GM21367 (cell line): ENCODE data around the gene GTF3C5.
"Not testable (repeated sequence)": the region's sequence is repeated elsewhere in the genome, so short reads cannot be mapped to it uniquely, and the experiment has no call there.

Experiments used
- ATAC-seq: cut with Tn5 transposase; IDR thresholded peaks from one replicate; pipeline ENCODE4 v1.9.1; 2021; ENCODE audit not compliant: unreplicated experiment

GTF3C5 gene

GRCh38 chr9:133028221-133028620 lies 2.6 kb upstream of the GTF3C5 start:
- no peak for ATAC-seq

GRCh38 chr9:133029994-133030316 lies 842 bp upstream of the GTF3C5 start:
- no peak for ATAC-seq

- no peak for ATAC-seq
Measured at GRCh38 chr9:133031130-133031422, 279 bp downstream of the GTF3C5 start.

- no peak for ATAC-seq
Measured at GRCh38 chr9:133031496-133031911, 707 bp downstream of the GTF3C5 start.

GRCh38 chr9:133032171-133032570 lies 1.4 kb downstream of the GTF3C5 start:
- no peak for ATAC-seq

GRCh38 chr9:133035669-133036068 lies 4.9 kb downstream of the GTF3C5 start:
- ATAC-seq: no peak

- ATAC-seq: no peak
Measured at GRCh38 chr9:133037775-133038515, 7.1 kb downstream of the GTF3C5 start.

- not testable (repeated sequence) for ATAC-seq
Measured at GRCh38 chr9:133040892-133041479, 10.2 kb downstream of the GTF3C5 start.

- no peak for ATAC-seq
Measured at GRCh38 chr9:133041958-133042357, 11.2 kb downstream of the GTF3C5 start.

- ATAC-seq: no peak
Measured at GRCh38 chr9:133042676-133043075, 11.9 kb downstream of the GTF3C5 start.

GRCh38 chr9:133043449-133044035 lies 12.7 kb downstream of the GTF3C5 start:
- ATAC-seq: no peak

GRCh38 chr9:133044125-133044524 lies 13.3 kb downstream of the GTF3C5 start:
- no peak for ATAC-seq

- no peak for ATAC-seq
Measured at GRCh38 chr9:133044661-133045060, 13.9 kb downstream of the GTF3C5 start.

GRCh38 chr9:133045132-133045531 lies 14.3 kb downstream of the GTF3C5 start:
- no peak for ATAC-seq

GRCh38 chr9:133046196-133046899 lies 15.6 kb downstream of the GTF3C5 start:
- ATAC-seq: no peak

- ATAC-seq: no peak
Measured at GRCh38 chr9:133046900-133047295, 16.1 kb downstream of the GTF3C5 start.

- no peak for ATAC-seq
Measured at GRCh38 chr9:133048595-133048994, 17.8 kb downstream of the GTF3C5 start.

- ATAC-seq: no peak
Measured at GRCh38 chr9:133049043-133049442, 18.2 kb downstream of the GTF3C5 start.

GRCh38 chr9:133050142-133050541 lies 19.3 kb downstream of the GTF3C5 start:
- ATAC-seq: no peak

- no peak for ATAC-seq
Measured at GRCh38 chr9:133050781-133051180, 20.0 kb downstream of the GTF3C5 start.

- ATAC-seq: no peak
Measured at GRCh38 chr9:133051281-133051900, 20.6 kb downstream of the GTF3C5 start.
